Measurements from ENCODE around the gene HNRNPUL2. TPM values are rescaled to one million over a fixed set of nuclear protein-coding genes. Genes with fewer than 3 reads are reported as not detected.

The HNRNPUL2 gene
- total and polyA plus RNA-seq, 2 of the 8 experiments (the other 6 are each of a cell fraction or from before 2014, with no cell fraction given) = 14.9 to 46.4 TPM

DNA sequence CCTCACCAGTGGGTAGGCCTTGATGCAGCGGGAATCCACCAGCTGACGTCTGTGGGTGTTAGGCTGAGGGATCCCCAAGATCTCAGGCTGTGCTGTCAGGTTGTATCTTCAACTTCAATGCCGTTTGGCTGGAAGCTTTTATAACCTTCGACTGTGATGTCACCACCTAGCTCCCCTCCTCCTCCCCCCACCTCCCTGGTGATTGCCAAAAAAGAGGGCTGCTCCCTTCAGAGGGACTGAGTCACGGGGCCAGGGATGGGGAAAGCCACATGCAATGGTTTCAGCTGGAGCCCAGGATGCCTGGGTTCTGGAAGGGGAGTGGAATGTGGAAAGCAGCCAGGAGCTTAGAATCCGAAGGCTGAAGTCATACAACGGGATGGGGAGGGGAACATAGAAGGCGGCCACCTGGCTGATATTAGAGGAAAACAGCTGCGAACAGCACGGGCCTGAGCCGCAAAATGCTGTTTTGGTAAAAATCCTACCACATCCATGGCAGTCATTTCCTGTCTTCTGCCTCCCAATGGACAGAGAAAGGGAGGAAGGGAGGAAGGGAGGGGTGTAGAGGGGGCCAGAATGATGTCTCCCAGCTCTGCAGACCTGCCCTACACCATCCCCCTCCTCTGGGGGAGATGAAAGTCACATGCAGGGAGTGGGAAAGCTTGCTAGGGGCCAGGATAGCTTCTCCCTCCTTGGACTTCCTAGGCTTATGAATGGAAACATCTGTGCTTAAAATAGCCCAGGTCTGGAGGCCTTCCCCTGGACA is 37.7 kb downstream of the HNRNPUL2 start, which contains the start of gene LRRN4CL:
LRRN4CL (minus strand) TSS at position 110 of the 763 bp plus-strand sequence. CDS start 1,022 bp downstream, outside the sequence.
- H3K27ac ChIP-seq (ENCODE audit: low read depth, low read length) = no peak within 1 kb of the TSS
- no peak for DNase-seq (ENCODE audit: low read depth in 1 of 2, low spot score in 2 of 2)
- H3K4me2 ChIP-seq (ENCODE audit: insufficient read depth in 1 of 2, low read depth in 2 of 2, low read length in 2 of 2) = no peak within 1 kb of the TSS; a peak in 1 of 4 replicates
- H2AFZ ChIP-seq (ENCODE audit: low read length) = no peak within 1 kb of the TSS
- H3K4ac ChIP-seq (replicated peaks; ENCODE audit: insufficient read length, low read depth, low read length) = no peak within 1 kb of the TSS
- no peak within 1 kb of the TSS for H3K23ac ChIP-seq (ENCODE audit: insufficient read length)
- H4K91ac ChIP-seq (replicated peaks; ENCODE audit: insufficient read length, low read length) = no peak within 1 kb of the TSS
- H2BK12ac ChIP-seq (ENCODE audit: low read depth, low read length) = no peak within 1 kb of the TSS
- no peaks in the 10 kb centered on the region for H3K79me2 ChIP-seq (ENCODE audit: control insufficient read depth in 1 of 2, insufficient read depth in 2 of 2, low read length in 2 of 2)
- H4K5ac ChIP-seq (ENCODE audit: insufficient read length, low read depth, low read length) = no peak within 1 kb of the TSS
- no peaks in the 10 kb centered on the region for H3K27me3 ChIP-seq (replicated peaks in 1 of 4; ENCODE audit: control insufficient read depth in 3 of 4, extremely low read depth in 1 of 4, insufficient read depth in 3 of 4, low read length in 3 of 4)
- no peaks in the 10 kb centered on the region for H3K79me1 ChIP-seq (ENCODE audit: low read depth, low read length)
- no peak within 1 kb of the TSS for H2BK5ac ChIP-seq (ENCODE audit: low read depth, low read length)
- CTCF ChIA-PET (ENCODE audit: partially characterized antibody) = interaction anchor here (0.6 to 10.3 kb wide), 17 partner anchors 7 to 146 kb away, joined by 3 to 114 read pairs (median 4); partner anchors contain the start of genes BSCL2, C11orf98, CSKMT and GNG3
- no peak within 1 kb of the TSS for H2AK5ac ChIP-seq (ENCODE audit: low read depth, low read length)
- H3K9me3 ChIP-seq (ENCODE audit: insufficient read depth in 2 of 2, low read depth in 1 of 2, low read length in 1 of 2) = no peaks in the 10 kb centered on the region
- no peak within 1 kb of the TSS for H3K4me3 ChIP-seq (ENCODE audit: extremely low read depth in 1 of 4, insufficient read depth in 2 of 4, low read depth in 3 of 4, low read length in 4 of 4)
- H4K8ac ChIP-seq (ENCODE audit: extremely low read depth, insufficient read depth, low read length) = peak within 1 kb of the TSS; percentile 88; the same call in 1 of the 2 replicates
- FAIRE-seq = no peak
- peaks cover 0 to 4% (median 0%) of the 10 kb centered on the region in 4 experiments; a peak in 2 of 7 replicates for H3K4me1 ChIP-seq (replicated peaks in 1 of 4; ENCODE audit: control insufficient read depth in 3 of 4, insufficient read depth in 4 of 4, low read length in 3 of 4)
- no peak within 1 kb of the TSS for H2BK15ac ChIP-seq (ENCODE audit: low read length)
- H3K36me3 ChIP-seq (ENCODE audit: control insufficient read depth in 2 of 4, insufficient read depth in 4 of 4, low read length in 3 of 4) = peaks cover 11 to 29% (median 25%) of the 10 kb centered on the region in 4 experiments; a peak in 6 of 8 replicates
- no peak within 1 kb of the TSS for H3K56ac ChIP-seq (replicated peaks; ENCODE audit: insufficient read length, low read depth, low read length)
- H3K14ac ChIP-seq (ENCODE audit: insufficient read length) = no peak within 1 kb of the TSS
- H4K20me1 ChIP-seq (replicated peaks in 1 of 2; ENCODE audit: control insufficient read depth in 1 of 2, insufficient read depth in 2 of 2, low read length in 2 of 2) = peaks cover 0 to 6% of the 10 kb centered on the region in 2 experiments
- H3K9ac ChIP-seq (replicated peaks in 1 of 4; ENCODE audit: extremely low read depth in 1 of 4, low read depth in 3 of 4, low read length in 3 of 4) = peak within 1 kb of the TSS in 1 of 4 experiments; percentile 50; a peak in 1 of 7 replicates
- no peak within 1 kb of the TSS for H3K18ac ChIP-seq (ENCODE audit: extremely low read depth, low read length)
- H3K23me2 ChIP-seq (ENCODE audit: low read depth, low read length) = no peaks in the 10 kb centered on the region
- no peak within 1 kb of the TSS for H2BK120ac ChIP-seq (replicated peaks; ENCODE audit: low read depth, low read length)
- 86% methylated on average over 11 of the region's 11 CpGs; no CpG with 5 or more reads in 1 of the 2 experiments for WGBS, 2 experiments (ENCODE audit: extremely low coverage in 1 of 2, insufficient coverage in 1 of 2, insufficient read length in 1 of 2, insufficient replicate concordance in 2 of 2, low coverage in 1 of 2, low lambda C conversion rate in 2 of 2, missing lambda C conversion rate in 1 of 2)
- no peak within 1 kb of the TSS for H2BK20ac ChIP-seq (ENCODE audit: low read length)
- POLR2A ChIA-PET (ENCODE audit: partially characterized antibody) = interaction anchor here (0.6 to 61.4 kb wide), 14 partner anchors 11 to 166 kb away, joined by 3 to 2041 read pairs (median 4); partner anchors contain the start of genes AHNAK, B3GAT3, BSCL2 and C11orf98
- TF ChIP-seq RNF2 (IDR thresholded peaks at IDR 0.05; ENCODE audit: borderline replicate concordance, low read depth, low read length, missing control alignments, poor library complexity, severe bottlenecking) = no peak
- TF ChIP-seq, protein P1, sequence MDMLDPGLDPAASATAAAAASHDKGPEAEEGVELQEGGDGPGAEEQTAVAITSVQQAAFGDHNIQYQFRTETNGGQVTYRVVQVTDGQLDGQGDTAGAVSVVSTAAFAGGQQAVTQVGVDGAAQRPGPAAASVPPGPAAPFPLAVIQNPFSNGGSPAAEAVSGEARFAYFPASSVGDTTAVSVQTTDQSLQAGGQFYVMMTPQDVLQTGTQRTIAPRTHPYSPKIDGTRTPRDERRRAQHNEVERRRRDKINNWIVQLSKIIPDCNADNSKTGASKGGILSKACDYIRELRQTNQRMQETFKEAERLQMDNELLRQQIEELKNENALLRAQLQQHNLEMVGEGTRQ (IDR thresholded peaks at IDR 0.05; ENCODE audit: low read length) = no peak
- no peak for TF ChIP-seq SAP30 (IDR thresholded peaks at IDR 0.05; ENCODE audit: insufficient read depth, insufficient replicate concordance, low read length)
- TF ChIP-seq HDAC2 (IDR thresholded peaks at IDR 0.05; ENCODE audit: borderline replicate concordance in 1 of 2, low read depth in 2 of 2, low read length in 2 of 2) = no peak
- TF ChIP-seq TAF1 (IDR thresholded peaks at IDR 0.05; ENCODE audit: low read depth, low read length) = no peak
- TF ChIP-seq EP300 (IDR thresholded peaks at IDR 0.05; ENCODE audit: borderline replicate concordance in 1 of 2, low read depth in 2 of 2, low read length in 2 of 2) = no peak
- TF ChIP-seq HDAC6 (IDR thresholded peaks at IDR 0.05; ENCODE audit: low read depth, low read length) = no peak
- no peak for TF ChIP-seq KDM5A (IDR thresholded peaks at IDR 0.05; ENCODE audit: low read length)
- TF ChIP-seq POU5F1 (IDR thresholded peaks at IDR 0.05; ENCODE audit: low read depth, low read length) = no peak
